HG03025 (cell line): ENCODE data around the gene OXSR1.
"Not testable (repeated sequence)": the region's sequence is repeated elsewhere in the genome, so short reads cannot be mapped to it uniquely, and the experiment has no call there.

Experiments
- ATAC-seq: cut with Tn5 transposase; IDR thresholded peaks from one replicate; pipeline ENCODE4 v1.9.1; 2021; ENCODE audit warnings: mild to moderate bottlenecking, moderate library complexity; ENCODE audit not compliant: unreplicated experiment, low FRiP score

Gene OXSR1

GRCh38 chr3:38264779-38265178 is 99.4 kb downstream of the OXSR1 start:
- ATAC-seq: no peak

GRCh38 chr3:38265604-38266307 is 100.4 kb downstream of the OXSR1 start, which contains the start of gene SLC22A13:
TSS of gene SLC22A13 (plus strand) at chr3:38265812. CDS start at chr3:38265861, 49 bp downstream.
- ATAC-seq: no peak

GRCh38 chr3:38266810-38267209 is 101.5 kb downstream of the OXSR1 start:
- no peak for ATAC-seq

GRCh38 chr3:38267662-38268061 is 102.3 kb downstream of the OXSR1 start:
- ATAC-seq: no peak

GRCh38 chr3:38268087-38268486 is 102.8 kb downstream of the OXSR1 start:
- no peak for ATAC-seq

GRCh38 chr3:38268522-38268921 is 103.2 kb downstream of the OXSR1 start:
- peak; percentile 49 for ATAC-seq

- ATAC-seq: no peak
Observed at GRCh38 chr3:38270606-38271005, 105.3 kb downstream of the OXSR1 start.

GRCh38 chr3:38271553-38271952 is 106.2 kb downstream of the OXSR1 start:
- ATAC-seq: no peak

- no peak for ATAC-seq
Observed at GRCh38 chr3:38274864-38275649, 109.7 kb downstream of the OXSR1 start.

- ATAC-seq: no peak
Observed at GRCh38 chr3:38275658-38276057, 110.3 kb downstream of the OXSR1 start.

- ATAC-seq: no peak
Observed at GRCh38 chr3:38276081-38276916, 111.0 kb downstream of the OXSR1 start.

- no peak for ATAC-seq
Observed at GRCh38 chr3:38276917-38277630, 111.7 kb downstream of the OXSR1 start.

GRCh38 chr3:38278841-38279240 is 113.5 kb downstream of the OXSR1 start:
- ATAC-seq: no peak

GRCh38 chr3:38281895-38282686 is 116.8 kb downstream of the OXSR1 start, which contains the start of gene SLC22A14:
TSS of gene SLC22A14 (plus strand) at chr3:38282294. CDS start at chr3:38306027, 23,733 bp downstream.
- ATAC-seq: no peak

- ATAC-seq: no peak
Observed at GRCh38 chr3:38283810-38284755, 118.7 kb downstream of the OXSR1 start.

- no peak for ATAC-seq
Observed at GRCh38 chr3:38284756-38285150, 119.4 kb downstream of the OXSR1 start.

- ATAC-seq: not testable (repeated sequence)
Observed at GRCh38 chr3:38289286-38290217, 124.2 kb downstream of the OXSR1 start.
